Ovary (tissue), 3 donors: ENCODE results near the gene ITIH2.

Experiments used
- EP300 ChIP-seq: sonication (generic); formaldehyde crosslinking; IDR thresholded peaks from one replicate; pipeline ENCODE4 v1.6.1; 2017; ENCODE audit warnings: antibody characterized with exemption
- POLR2A ChIP-seq: fragments of 450-650 bp; IDR thresholded peaks from one replicate; pipeline ENCODE4 v1.6.1; 2017; ENCODE audit warnings: antibody characterized with exemption, mild to moderate bottlenecking, moderate library complexity
- TF ChIP-seq, protein P1 (sequence below), 3 donors: fragments of 450-650 bp in 2 of 3; fragments of 200-600 bp in 1 of 3; IDR thresholded peaks; one replicate each; pipeline versions ENCODE4 v1.5.1 to v1.8.0; 2016 to 2022; ENCODE audit warnings: antibody characterized with exemption in 3 of 3, mild to moderate bottlenecking in 1 of 3
- donor health status: DM: no; HTN: no; CAD: no.

- TF ChIP-seq, protein P1, sequence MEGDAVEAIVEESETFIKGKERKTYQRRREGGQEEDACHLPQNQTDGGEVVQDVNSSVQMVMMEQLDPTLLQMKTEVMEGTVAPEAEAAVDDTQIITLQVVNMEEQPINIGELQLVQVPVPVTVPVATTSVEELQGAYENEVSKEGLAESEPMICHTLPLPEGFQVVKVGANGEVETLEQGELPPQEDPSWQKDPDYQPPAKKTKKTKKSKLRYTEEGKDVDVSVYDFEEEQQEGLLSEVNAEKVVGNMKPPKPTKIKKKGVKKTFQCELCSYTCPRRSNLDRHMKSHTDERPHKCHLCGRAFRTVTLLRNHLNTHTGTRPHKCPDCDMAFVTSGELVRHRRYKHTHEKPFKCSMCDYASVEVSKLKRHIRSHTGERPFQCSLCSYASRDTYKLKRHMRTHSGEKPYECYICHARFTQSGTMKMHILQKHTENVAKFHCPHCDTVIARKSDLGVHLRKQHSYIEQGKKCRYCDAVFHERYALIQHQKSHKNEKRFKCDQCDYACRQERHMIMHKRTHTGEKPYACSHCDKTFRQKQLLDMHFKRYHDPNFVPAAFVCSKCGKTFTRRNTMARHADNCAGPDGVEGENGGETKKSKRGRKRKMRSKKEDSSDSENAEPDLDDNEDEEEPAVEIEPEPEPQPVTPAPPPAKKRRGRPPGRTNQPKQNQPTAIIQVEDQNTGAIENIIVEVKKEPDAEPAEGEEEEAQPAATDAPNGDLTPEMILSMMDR (IDR thresholded peaks at IDR 0.05), result no peak
- TF ChIP-seq POLR2A, result no peak
- no peak for TF ChIP-seq EP300
Observed at GRCh38 chr10:7686351-7687171, 16.6 kb upstream of the ITIH2 start.
